DMS153 treated with DMSO at 0.1 percent for 48 hours (cell line): ENCODE measurements around the gene ASPG.

Source experiments
- DNase-seq: peaks from one replicate; lab custom pipeline; 2025; ENCODE audit not compliant: unreplicated experiment; lab: John Stamatoyannopoulos, UW

ASPG gene

DNA sequence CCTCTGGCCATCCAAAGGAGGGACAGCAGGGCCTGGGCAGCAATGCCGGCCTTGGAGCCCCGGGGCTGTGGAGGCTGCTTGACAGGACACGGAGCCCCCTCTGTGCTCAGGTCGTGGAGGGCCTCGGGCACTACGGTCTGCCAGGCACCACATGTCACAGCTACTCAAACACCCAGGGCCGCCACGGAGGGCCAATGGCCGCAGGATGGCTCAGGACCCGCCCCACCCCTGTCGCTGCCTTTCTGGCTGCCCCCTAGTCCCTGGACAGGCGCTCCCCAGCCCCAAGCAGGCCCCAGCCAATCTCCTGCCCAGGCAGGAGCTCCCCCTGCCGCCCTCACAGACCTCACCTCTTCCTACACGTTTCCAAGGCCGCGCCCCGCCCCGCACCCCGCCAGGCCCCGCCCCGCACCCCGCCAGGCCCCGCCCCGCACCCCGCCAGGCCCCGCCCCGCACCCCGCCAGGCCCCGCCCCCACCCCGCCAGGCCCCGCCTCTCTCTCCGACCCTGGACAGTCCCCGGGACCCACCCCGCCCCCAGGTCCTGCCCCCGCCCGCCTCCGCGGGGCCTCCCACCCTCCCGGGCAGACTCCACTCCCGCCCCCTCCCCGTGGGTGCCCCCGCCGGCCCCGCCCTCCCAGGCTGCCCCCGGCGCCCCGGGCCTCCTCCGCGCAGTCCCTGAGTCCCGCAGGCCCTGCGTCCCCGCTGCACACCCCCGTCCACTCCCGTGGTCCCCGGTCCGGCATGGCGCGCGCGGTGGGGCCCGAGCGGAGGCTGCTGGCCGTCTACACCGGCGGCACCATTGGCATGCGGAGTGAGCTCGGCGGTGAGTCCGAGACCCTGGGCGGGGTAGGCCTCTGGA lies at the start of gene ASPG:
TSS of gene ASPG (plus strand) at position 669 of the 857 bp plus-strand sequence. CDS start at position 740, 71 bp downstream.
- DNase-seq, result no peak

DNA sequence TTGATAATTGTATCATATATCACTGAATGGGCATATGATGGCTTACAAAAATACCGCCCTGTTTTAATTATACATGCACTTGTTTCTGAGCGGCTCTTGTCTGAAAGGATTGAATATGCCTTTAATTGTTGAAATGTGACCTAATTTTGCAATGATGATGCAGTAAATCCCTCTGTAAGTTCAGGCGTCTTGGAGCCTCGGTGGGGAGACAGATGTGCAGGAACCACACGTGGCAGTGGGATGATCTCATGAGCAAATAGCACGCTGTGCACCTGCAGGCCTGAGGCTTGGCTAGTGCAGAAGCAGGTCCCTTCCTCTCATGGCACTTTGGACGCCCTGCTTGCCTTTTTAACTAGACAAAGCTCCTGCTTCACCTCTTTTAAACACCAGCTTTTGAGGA lies 49.3 kb upstream of the ASPG start:
- no peak for DNase-seq

GRCh38 chr14:104037074-104037473 lies 48.4 kb upstream of the ASPG start:
- no peak for DNase-seq

GRCh38 chr14:104037903-104038302 lies 47.6 kb upstream of the ASPG start:
- no peak for DNase-seq

DNA sequence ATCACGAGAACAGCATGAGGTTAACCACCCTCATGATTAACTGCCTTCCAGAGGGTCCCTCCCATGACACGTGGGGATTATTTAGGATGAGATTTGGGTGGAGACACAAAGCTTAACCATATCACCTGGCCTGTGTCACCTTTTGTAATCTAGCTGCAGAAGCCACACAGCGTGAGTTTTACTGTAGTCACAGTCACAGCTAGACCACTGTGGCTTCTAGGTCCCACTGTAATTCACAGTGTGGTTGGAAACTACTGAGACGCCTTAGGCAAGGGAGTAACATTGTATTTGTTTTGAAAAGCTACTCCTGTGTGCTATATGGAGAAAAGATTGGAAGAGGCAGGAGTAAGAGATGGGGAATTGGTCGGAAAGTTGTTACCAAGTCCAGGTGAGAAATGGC lies 46.3 kb upstream of the ASPG start:
- no peak for DNase-seq

GRCh38 chr14:104040539-104040938 lies 45.0 kb upstream of the ASPG start:
- no peak for DNase-seq

GRCh38 chr14:104041430-104042104 lies 43.9 kb upstream of the ASPG start:
- DNase-seq, result no peak

DNA sequence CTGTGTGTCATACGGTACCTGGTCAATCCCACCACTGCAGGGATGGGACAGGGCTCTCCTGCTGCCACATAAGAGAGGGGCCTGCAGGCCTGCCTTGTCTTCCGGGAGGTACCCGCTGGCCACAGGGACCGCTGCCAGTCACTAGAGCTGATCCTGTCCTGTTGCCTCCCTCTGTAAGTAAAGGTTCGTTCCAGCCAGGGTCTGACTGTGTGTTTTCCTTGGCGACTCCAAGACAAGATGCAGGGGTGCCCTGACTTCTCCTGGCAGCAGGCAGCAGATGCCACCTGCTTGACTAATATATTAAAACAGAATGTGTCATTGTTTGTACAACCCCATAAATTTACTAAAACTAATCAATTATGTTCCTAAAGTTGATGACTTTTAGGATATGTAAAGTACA lies 41.5 kb upstream of the ASPG start:
- no peak for DNase-seq

DNA sequence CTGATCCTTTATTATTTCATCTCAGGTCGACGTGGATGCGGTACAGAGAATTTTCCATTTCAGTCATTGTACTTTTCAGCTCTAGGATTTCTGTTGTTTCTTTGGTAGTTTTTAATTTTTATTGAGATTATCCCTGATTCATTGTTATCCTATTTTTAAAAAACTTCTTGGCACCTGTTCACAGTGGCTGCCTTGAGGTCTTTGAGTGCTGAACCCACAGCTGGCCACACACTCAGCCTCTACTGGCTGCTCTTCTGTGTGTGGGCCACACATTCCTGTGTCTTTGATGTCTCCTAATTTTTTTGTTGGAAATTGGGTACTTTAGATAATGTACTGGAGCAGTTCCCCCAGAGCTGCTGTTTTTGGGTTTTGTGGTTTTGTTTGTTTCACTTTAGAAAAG lies 37.7 kb upstream of the ASPG start:
- DNase-seq, result no peak

DNA sequence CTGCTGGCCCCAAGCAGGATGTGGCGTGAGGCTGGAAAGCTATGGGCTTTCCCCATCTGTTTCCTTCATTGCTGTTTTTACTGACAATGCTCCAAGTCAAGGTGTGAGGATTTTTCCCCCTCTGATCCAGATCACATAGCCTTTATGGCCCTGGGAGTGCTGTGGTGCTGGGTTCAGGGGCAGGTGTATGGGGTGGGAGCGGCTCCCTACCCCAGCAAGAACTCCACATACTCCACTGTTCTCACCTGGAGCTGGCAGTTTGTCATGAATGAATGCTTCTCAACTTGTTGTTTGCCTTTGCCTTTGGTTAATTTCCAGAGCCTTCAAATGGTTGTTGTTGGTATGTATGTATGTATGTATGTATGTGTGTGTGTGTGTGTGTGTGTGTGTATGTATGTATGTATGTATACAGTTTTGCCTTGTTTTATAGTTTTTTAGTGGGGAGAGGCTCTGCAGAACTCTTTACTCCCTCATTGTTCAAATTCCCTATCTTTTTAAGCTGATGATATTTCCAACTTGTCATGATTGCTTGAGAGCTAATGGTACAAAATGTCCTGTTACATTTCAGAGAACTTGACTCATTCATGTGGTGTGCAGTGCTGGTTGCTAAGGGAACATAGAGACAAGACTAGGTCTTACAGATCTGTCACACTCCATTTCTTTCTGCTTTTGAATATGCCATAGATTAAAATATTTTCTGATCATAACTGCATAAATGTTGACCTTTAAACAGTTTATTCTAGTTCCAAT lies 36.6 kb upstream of the ASPG start:
- DNase-seq, result no peak

DNA sequence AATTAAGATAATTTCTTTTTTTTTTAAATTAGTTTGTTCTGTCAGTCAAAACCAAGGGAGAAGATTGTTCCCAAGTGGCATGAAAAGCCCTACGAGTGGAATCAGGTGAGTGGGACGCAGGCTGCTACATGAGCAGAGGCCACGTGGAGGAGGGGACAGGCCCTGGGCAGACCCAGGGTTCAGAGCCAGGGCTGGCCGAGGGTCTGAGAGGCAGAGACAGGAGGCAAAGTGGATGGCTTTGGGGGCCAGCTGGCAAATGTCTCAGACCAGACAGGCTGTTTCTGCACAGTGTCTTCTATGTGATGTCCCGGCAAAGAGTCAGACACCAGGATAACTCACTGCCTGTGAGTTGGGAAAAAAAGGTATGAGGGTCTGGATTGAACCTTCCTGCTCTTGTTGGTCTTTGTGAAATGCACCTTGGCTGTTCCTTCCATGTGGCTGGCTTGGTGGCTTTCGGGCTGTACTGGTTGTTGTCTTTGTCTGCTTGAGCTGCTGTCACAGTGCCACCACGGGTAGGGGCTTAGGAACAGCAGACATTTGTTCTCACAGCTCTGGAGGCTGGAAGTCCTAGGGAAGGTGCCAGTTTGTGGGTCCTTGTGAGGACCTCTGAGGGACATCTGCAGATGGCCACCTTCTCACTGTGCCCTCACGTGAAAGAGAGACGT lies 35.8 kb upstream of the ASPG start:
- DNase-seq, result no peak

GRCh38 chr14:104051092-104051813 lies 34.2 kb upstream of the ASPG start:
- DNase-seq, result no peak

GRCh38 chr14:104054222-104054905 lies 31.1 kb upstream of the ASPG start:
- DNase-seq, result no peak

- DNase-seq, result no peak
Observed at GRCh38 chr14:104062281-104062680, 23.2 kb upstream of the ASPG start.

GRCh38 chr14:104064003-104064402 lies 21.5 kb upstream of the ASPG start:
- DNase-seq, result no peak

GRCh38 chr14:104066279-104066678 lies 19.2 kb upstream of the ASPG start:
- DNase-seq, result no peak

DNA sequence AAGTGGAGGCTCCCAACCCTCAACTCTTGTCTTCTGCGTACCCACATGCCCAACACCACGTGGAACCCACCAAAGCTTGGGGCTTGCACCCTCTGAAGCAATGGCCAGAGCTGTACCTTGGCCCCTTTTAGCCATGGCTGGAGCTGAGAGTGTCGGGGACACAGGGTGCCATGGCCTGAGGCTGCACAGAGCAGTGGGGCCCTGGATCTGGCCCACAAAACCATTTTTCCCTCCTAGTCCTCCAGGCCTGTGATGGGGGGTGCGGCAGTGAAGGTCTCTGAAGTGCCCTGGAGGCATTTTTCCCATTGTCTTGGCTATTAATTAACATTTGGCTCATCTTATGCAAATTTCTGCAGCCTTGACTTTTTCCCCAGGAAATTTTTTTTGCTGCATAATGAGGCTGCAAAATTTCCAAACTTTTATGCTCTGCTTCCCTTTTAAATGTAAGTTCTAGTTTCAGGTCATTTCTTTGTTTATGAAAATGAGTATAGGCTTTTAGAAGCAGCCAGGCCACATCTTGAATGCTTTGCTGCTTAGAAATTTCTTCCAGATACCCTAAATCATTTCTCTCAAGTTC lies 18.7 kb upstream of the ASPG start:
- DNase-seq, result no peak

GRCh38 chr14:104069541-104069940 lies 16.0 kb upstream of the ASPG start:
- no peak for DNase-seq

- DNase-seq, result no peak
Observed at GRCh38 chr14:104072586-104072985, 12.9 kb upstream of the ASPG start.

- DNase-seq, result no peak
Observed at GRCh38 chr14:104073764-104074163, 11.7 kb upstream of the ASPG start.
